Neural cell (in vitro differentiated cells): ENCODE results near the gene PTPN7.

Source experiments
- CTCF ChIP-seq: fragments of 450-650 bp; IDR thresholded peaks from 2 replicates; pipeline ENCODE4 v1.5.1; 2014; ENCODE audit warnings: antibody characterized with exemption, mild to moderate bottlenecking, moderate library complexity; ENCODE audit not compliant: poor library complexity, severe bottlenecking
- EP300 ChIP-seq: fragments of 450-650 bp; conservative IDR thresholded peaks from 2 replicates; pipeline ENCODE4 v1.6.1; 2014; ENCODE audit warnings: antibody characterized with exemption, mild to moderate bottlenecking, moderate library complexity; ENCODE audit not compliant: poor library complexity, severe bottlenecking
- EZH2 ChIP-seq: fragments of 200-600, 300-800 bp; shearing (Covaris generic), sonication (generic); IDR thresholded peaks from 2 replicates; pipeline ENCODE4 v1.6.1; 2014; ENCODE audit warnings: antibody characterized with exemption, low read length, borderline replicate concordance, mild to moderate bottlenecking; ENCODE audit not compliant: insufficient read depth, poor library complexity, severe bottlenecking
- MXI1 ChIP-seq: fragments of 450-650 bp; conservative IDR thresholded peaks from 2 replicates; pipeline ENCODE4 v1.6.1; 2014; ENCODE audit warnings: antibody characterized with exemption, mild to moderate bottlenecking; ENCODE audit not compliant: poor library complexity, severe bottlenecking
- RAD21 ChIP-seq: fragments of 450-650 bp; conservative IDR thresholded peaks from 2 replicates; pipeline ENCODE4 v1.6.1; 2014; ENCODE audit warnings: antibody characterized with exemption, mild to moderate bottlenecking, moderate library complexity
- SMC3 ChIP-seq: fragments of 450-650 bp; conservative IDR thresholded peaks from 2 replicates; pipeline ENCODE4 v1.6.1; 2014; ENCODE audit warnings: antibody characterized with exemption, mild to moderate bottlenecking, moderate library complexity; ENCODE audit not compliant: poor library complexity

- TF ChIP-seq EZH2 (no peak), CTCF (no peak), SMC3 (no peak), EP300 (no peak), MXI1 (no peak), RAD21 (no peak)
Measured at GRCh38 chr1:202207292-202207691, 46.9 kb upstream of the PTPN7 start.
